ENCODE data around the gene PRKCH. TPM values are rescaled to one million over a fixed set of nuclear protein-coding genes. Genes with fewer than 3 reads are reported as not detected.
A peak's percentile ranks its signal among the peaks of the same experiment; 100 is the strongest.

The PRKCH gene
- total RNA-seq, 1 experiment from 2014 or later: 170 TPM

- Histone ChIP-seq H3K27me3 (ENCODE audit: low read length) (no peaks in the 10 kb centered on the region), H3K27ac (ENCODE audit: low read length) (peak overlapping the region; percentile 90), H3K4me1 (ENCODE audit: insufficient read depth, low read length) (peaks cover 58% of the 10 kb centered on the region), H2AFZ (ENCODE audit: low read length) (peak overlapping the region; percentile 4; the same call in 1 of the 2 replicates), H3F3A (ENCODE audit: low read length, unreplicated experiment) (peaks cover 7% of the 10 kb centered on the region), H3K9me2 (replicated peaks; ENCODE audit: low read length) (no peaks in the 10 kb centered on the region), H3K4me2 (ENCODE audit: low read length) (peak overlapping the region; percentile 61), H3K4me3 (ENCODE audit: low read length) (peak overlapping the region; percentile 8; the same call in 1 of the 2 replicates), H3K79me2 (ENCODE audit: low read length) (no peaks in the 10 kb centered on the region), H3K9me3 (ENCODE audit: low read length) (no peaks in the 10 kb centered on the region), H3K9ac (ENCODE audit: low read length) (peak overlapping the region; percentile 72), H4K20me1 (ENCODE audit: low read length) (no peaks in the 10 kb centered on the region), H3K36me3 (ENCODE audit: low read depth, low read length) (no peaks in the 10 kb centered on the region)
- TF ChIP-seq CTCF (conservative IDR thresholded peaks at IDR 0.05; ENCODE audit: low read depth, low read length) (no peak), EZH2 (IDR thresholded peaks at IDR 0.05; ENCODE audit: low read length, unreplicated experiment) (no peak), EZH2phosphoT487 (IDR thresholded peaks at IDR 0.05; ENCODE audit: borderline replicate concordance, low read length) (no peak)
- POLR2A ChIA-PET (ENCODE audit: unreplicated experiment): interaction anchor here (0.5 to 1.2 kb wide), 13 partner anchors 10 to 389 kb away, joined by 3 to 17 read pairs (median 5); partner anchors contain the start of genes HIF1A and SNAPC1
- DNase-seq: peak; percentile 100
- CTCF ChIA-PET: interaction anchor here (0.7 to 1.7 kb wide), 5 partner anchors 10 to 300 kb away, joined by 3 to 10 read pairs (median 4); no protein-coding TSS in a partner anchor
- intact Hi-C loops (cut with micrococcal nuclease): loop anchor here (1.0 kb wide), 6 partner anchors 13 to 157 kb away; partner anchors contain the start of gene HIF1A
- ATAC-seq: peak; percentile 94
- TSS peak; percentile 76 for BruUV-seq (replicated peaks)
Measured at GRCh38 chr14:61537563-61538463, 216.4 kb downstream of the PRKCH start.

GRCh38 chr14:61538464-61539022, 217.2 kb downstream of the PRKCH start:
- no peak for ATAC-seq
- H3K79me2 ChIP-seq (ENCODE audit: low read length): no peaks in the 10 kb centered on the region
- H3F3A ChIP-seq (ENCODE audit: low read length, unreplicated experiment): peaks cover 7% of the 10 kb centered on the region
- no peaks in the 10 kb centered on the region for H3K9me3 ChIP-seq (ENCODE audit: low read length)
- ChIA-PET CTCF (interaction anchor here (0.7 to 1.7 kb wide), 2 partner anchors 14 to 101 kb away, joined by 3 to 10 read pairs; no protein-coding TSS in a partner anchor), POLR2A (ENCODE audit: unreplicated experiment) (no interaction called here)
- no peaks in the 10 kb centered on the region for H4K20me1 ChIP-seq (ENCODE audit: low read length)
- peak overlapping the region; percentile 72 for H3K9ac ChIP-seq (ENCODE audit: low read length)
- H2AFZ ChIP-seq (ENCODE audit: low read length): no peak overlapping the region
- no peaks in the 10 kb centered on the region for H3K27me3 ChIP-seq (ENCODE audit: low read length)
- no peak overlapping the region for H3K4me3 ChIP-seq (ENCODE audit: low read length)
- H3K9me2 ChIP-seq (replicated peaks; ENCODE audit: low read length): no peaks in the 10 kb centered on the region
- intact Hi-C loops (cut with micrococcal nuclease): no loop called here
- TF ChIP-seq EZH2 (IDR thresholded peaks at IDR 0.05; ENCODE audit: low read length, unreplicated experiment): no peak
- TF ChIP-seq CTCF (conservative IDR thresholded peaks at IDR 0.05; ENCODE audit: low read depth, low read length): no peak
- TF ChIP-seq EZH2phosphoT487 (IDR thresholded peaks at IDR 0.05; ENCODE audit: borderline replicate concordance, low read length): no peak
- H3K4me2 ChIP-seq (ENCODE audit: low read length): peak overlapping the region; percentile 59
- peaks cover 51% of the 10 kb centered on the region for H3K4me1 ChIP-seq (ENCODE audit: insufficient read depth, low read length)
- peak overlapping the region; percentile 90 for H3K27ac ChIP-seq (ENCODE audit: low read length)
- no TSS peak for BruUV-seq (replicated peaks)
- no peak for DNase-seq
- no peaks in the 10 kb centered on the region for H3K36me3 ChIP-seq (ENCODE audit: low read depth, low read length)
